ENCODE measurements around the gene MED15. TPM values are rescaled to one million over a fixed set of nuclear protein-coding genes. Genes with fewer than 3 reads are reported as not detected.

MED15 gene
- total RNA-seq, 1 donor from 2014 or later = 84.5 TPM

DNA sequence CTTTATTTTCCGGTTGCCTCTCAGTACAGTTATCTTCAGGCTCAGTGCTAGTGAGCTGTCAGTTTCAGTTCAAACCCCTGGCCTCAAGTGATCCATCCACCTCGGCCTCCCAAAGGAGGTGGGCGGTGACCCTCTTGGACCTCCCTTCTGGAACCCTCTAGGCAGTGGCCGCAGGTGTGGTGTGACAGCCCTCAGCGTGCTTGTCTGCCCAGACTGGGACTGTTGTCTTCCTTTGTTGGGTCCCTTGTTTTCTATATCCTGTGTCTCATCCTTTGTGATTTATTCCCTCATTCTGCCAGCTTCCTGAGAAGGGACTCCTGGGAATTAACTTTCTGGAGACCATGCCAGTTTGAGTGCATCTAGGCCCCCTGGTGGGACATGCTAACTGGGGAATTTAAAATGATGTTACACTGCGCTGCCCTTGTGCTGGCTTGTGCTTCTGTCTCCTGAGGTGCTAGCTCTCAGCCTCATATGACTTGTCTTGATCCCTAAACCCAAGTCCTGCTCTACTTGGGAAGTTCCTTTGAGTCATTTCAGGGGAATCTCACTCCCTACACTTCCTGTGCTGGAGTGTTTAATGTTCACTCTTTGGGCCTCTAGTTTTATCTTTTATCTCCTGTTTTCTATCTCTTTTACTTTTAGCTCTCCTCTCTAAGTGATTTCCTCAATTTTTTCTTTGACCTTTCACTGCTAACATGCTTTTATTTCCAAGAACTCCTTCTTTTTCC is 19.4 kb downstream of the MED15 start:
- Mint-ChIP-seq H3K4me3 (no peak overlapping the region), H3K27ac (ENCODE audit: unreplicated experiment) (peak overlapping the region; percentile 24), H3K9me3 (peaks cover 3% of the 10 kb centered on the region), H3K27me3 (ENCODE audit: low read depth) (no peaks in the 10 kb centered on the region), H3K4me1 (peaks cover 46% of the 10 kb centered on the region), H3K36me3 (ENCODE audit: low read depth) (peaks cover 6% of the 10 kb centered on the region)
- no peak for DNase-seq (ENCODE audit: low read depth, low spot score)
- TF ChIP-seq, protein P1, sequence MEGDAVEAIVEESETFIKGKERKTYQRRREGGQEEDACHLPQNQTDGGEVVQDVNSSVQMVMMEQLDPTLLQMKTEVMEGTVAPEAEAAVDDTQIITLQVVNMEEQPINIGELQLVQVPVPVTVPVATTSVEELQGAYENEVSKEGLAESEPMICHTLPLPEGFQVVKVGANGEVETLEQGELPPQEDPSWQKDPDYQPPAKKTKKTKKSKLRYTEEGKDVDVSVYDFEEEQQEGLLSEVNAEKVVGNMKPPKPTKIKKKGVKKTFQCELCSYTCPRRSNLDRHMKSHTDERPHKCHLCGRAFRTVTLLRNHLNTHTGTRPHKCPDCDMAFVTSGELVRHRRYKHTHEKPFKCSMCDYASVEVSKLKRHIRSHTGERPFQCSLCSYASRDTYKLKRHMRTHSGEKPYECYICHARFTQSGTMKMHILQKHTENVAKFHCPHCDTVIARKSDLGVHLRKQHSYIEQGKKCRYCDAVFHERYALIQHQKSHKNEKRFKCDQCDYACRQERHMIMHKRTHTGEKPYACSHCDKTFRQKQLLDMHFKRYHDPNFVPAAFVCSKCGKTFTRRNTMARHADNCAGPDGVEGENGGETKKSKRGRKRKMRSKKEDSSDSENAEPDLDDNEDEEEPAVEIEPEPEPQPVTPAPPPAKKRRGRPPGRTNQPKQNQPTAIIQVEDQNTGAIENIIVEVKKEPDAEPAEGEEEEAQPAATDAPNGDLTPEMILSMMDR (conservative IDR thresholded peaks at IDR 0.05) = no peak

DNA sequence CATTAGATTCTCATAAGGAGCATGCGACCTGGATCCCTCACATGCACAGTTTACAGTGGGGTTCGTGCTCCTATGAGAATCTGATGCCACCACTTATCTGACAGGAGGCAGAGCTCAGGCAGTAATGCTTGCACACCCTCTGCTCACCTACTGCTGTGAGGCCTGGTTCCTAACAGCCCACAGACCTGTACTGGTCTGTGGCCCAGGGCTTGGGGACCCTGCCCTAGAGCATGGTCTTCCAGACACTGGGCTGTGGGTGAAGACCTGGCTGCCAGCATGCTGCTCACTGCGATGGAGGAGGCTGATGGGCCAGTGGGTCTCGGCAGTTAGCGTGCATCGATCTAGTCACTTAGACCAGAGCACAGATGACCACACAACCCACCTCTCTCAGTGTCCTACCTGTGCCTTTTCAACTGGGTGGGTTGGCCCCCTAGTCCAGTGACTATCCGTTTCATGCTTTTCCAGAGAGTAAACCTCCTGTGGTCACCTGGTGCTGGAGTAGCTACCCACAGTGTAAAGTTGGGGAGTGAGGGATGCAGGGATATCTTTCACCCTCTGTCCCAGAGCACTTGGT is 21.1 kb downstream of the MED15 start:
- Mint-ChIP-seq H3K27ac (ENCODE audit: unreplicated experiment) (no peak overlapping the region), H3K36me3 (ENCODE audit: low read depth) (peaks cover 6% of the 10 kb centered on the region), H3K4me1 (peaks cover 52% of the 10 kb centered on the region), H3K27me3 (ENCODE audit: low read depth) (no peaks in the 10 kb centered on the region), H3K4me3 (no peak overlapping the region), H3K9me3 (peaks cover 3% of the 10 kb centered on the region)
- no peak for DNase-seq (ENCODE audit: low read depth, low spot score)
- TF ChIP-seq, protein P1 (conservative IDR thresholded peaks at IDR 0.05) = no peak

DNA sequence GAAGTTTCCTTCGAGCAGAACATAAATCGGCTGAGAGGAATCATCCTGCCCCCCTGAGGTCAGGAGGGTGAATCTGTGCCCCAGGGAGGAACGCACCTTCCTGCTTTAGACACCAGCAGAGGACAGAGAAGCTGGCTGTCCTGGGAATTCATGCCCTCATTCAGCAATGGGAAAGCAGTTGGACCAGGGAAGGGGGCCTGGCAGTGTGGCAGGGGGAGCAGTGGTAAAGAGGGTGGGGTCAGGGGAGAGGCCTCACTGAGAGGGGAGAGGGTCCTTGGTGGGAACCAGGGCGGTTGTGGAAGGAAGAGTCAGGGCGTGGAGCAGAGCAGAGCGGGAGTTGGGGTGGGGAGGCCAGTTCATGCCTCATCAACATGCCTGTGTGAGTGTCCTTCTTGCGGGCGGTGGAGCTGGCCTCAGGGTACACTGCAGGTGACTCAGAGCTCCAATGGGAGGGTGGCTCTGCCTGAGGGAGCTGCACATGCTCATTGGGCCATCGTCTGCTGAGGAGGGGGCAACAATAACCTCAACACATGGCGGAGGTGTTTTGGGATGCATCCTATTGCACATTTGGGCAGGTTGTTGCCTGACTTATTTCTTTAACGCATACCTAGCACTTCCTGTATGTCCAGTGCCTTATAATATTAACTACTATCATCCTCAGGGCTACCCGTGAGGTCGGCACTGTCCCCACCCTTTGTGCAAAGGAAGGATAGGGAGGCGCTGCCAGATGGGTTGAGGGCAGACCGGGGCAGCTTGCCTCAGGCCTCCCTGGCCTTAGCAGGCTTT is 23.2 kb downstream of the MED15 start:
- Mint-ChIP-seq H3K4me1 (peaks cover 52% of the 10 kb centered on the region), H3K27ac (ENCODE audit: unreplicated experiment) (peak overlapping the region; percentile 78), H3K36me3 (ENCODE audit: low read depth) (peaks cover 6% of the 10 kb centered on the region), H3K9me3 (peaks cover 3% of the 10 kb centered on the region), H3K27me3 (ENCODE audit: low read depth) (no peaks in the 10 kb centered on the region), H3K4me3 (no peak overlapping the region)
- DNase-seq (ENCODE audit: low read depth, low spot score) = no peak
- TF ChIP-seq, protein P1 (conservative IDR thresholded peaks at IDR 0.05) = no peak

DNA sequence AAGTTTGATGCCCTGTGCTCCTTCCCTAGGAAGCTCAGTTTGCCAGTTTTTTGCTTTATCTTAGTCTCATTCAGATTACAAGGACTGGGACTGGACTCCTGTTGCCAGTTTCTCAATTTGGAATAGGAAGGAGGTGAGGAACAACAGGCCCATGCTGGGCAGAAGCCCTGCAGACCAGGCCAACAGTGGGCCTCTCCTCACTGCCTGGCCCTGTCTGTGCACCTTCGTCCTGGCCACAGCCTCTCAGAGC is 23.7 kb downstream of the MED15 start:
- Mint-ChIP-seq H3K36me3 (ENCODE audit: low read depth) (peaks cover 6% of the 10 kb centered on the region), H3K27ac (ENCODE audit: unreplicated experiment) (no peak overlapping the region)
- TF ChIP-seq, protein P1 (conservative IDR thresholded peaks at IDR 0.05) = no peak

DNA sequence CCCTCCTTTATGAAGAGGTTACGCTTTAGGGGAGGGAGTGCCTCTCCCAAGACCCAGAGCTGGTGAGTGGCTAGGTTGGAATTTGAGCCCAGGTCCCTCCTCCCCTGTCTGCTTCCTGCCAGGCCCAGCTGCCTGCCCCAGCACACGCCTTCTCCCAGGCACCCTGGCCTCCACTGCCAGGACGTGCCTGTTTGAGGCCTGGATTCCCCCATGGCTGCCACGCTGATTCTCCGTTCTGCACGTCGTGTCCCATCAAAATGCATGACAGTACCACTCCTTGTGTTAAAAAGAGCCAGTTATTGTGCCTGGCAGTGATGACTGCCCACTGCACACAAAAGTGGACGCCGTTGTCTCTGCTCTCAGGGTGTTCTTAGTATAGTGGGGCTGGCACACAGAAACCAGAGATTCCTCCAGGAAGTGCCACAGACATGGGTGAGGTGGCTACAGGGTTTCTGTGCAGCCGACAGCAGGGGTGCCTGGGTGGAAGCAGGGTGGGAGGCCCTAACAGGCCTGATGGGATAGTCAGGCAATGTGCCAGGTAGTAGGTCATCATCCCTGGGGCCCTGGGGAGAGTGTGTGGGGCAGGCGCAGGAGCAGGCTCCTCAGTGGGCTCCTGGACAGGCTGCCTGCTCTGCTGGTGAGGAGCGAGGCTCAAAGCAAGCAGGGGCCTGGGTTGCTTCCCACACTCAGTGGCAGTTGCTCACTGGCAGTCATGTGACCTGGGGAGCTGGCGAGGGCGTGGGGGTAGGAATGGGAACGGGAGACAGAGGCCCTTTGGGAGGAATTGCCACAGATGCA is 24.2 kb downstream of the MED15 start:
- H3K4me3 Mint-ChIP-seq = no peak overlapping the region
- peaks cover 3% of the 10 kb centered on the region for H3K9me3 Mint-ChIP-seq
- TF ChIP-seq, protein P1 (conservative IDR thresholded peaks at IDR 0.05) = no peak
- peaks cover 51% of the 10 kb centered on the region for H3K4me1 Mint-ChIP-seq
- H3K27me3 Mint-ChIP-seq (ENCODE audit: low read depth) = no peaks in the 10 kb centered on the region
- peaks cover 6% of the 10 kb centered on the region for H3K36me3 Mint-ChIP-seq (ENCODE audit: low read depth)
- H3K27ac Mint-ChIP-seq (ENCODE audit: unreplicated experiment) = peak overlapping the region; percentile 89
- DNase-seq (ENCODE audit: low read depth, low spot score) = no peak

More for the DNA sequence above, 23.7 kb downstream of the MED15 start:
- Mint-ChIP-seq H3K4me3 (no peak overlapping the region), H3K9me3 (peaks cover 3% of the 10 kb centered on the region), H3K27me3 (ENCODE audit: low read depth) (no peaks in the 10 kb centered on the region), H3K4me1 (peaks cover 52% of the 10 kb centered on the region)
- no peak for DNase-seq (ENCODE audit: low read depth, low spot score)
